Measurements from ENCODE around the gene SSC5D.

Gene SSC5D

GRCh38 chr19:55567708-55568328, 79.6 kb downstream of the SSC5D start:
- no peak for DNase-seq

Data from fibroblast of skin of right biceps (primary cell).